H9 (cell line): ENCODE data around the gene METRNL. TPM values are rescaled to one million over a fixed set of nuclear protein-coding genes. Genes with fewer than 3 reads are reported as not detected.

Experiments
- DNase-seq: peaks from one replicate; pipeline ENCODE4 v3.0.0-alpha.2; 2017
- H2AFZ ChIP-seq: one replicate; pipeline ENCODE4 v1.6.1; 2013; ENCODE audit warnings: mild to moderate bottlenecking, low read length, control low read depth, moderate library complexity
- H2AK5ac ChIP-seq: 2 replicates; pipeline ENCODE4 v1.6.1; 2013; ENCODE audit warnings: low read length, control low read depth, mixed read lengths; ENCODE audit not compliant: insufficient read length
- H2BK120ac ChIP-seq: one replicate; pipeline ENCODE4 v1.6.1; 2013; ENCODE audit warnings: low read depth, mild to moderate bottlenecking, low read length, control low read depth, inconsistent platforms; ENCODE audit not compliant: poor library complexity, severe bottlenecking
- H2BK12ac ChIP-seq: 2 replicates; pipeline ENCODE4 v1.6.1; 2013; ENCODE audit warnings: low read length, control low read depth, mixed read lengths, low read depth; ENCODE audit not compliant: insufficient read length
- H2BK15ac ChIP-seq: 2 replicates; pipeline ENCODE4 v1.6.1; 2013; ENCODE audit warnings: low read depth, low read length, control low read depth
- H2BK20ac ChIP-seq: one replicate; pipeline ENCODE4 v1.6.1; 2013; ENCODE audit warnings: low read depth, mild to moderate bottlenecking, low read length, control low read depth, inconsistent platforms; ENCODE audit not compliant: poor library complexity, severe bottlenecking
- H2BK5ac ChIP-seq: 2 replicates; pipeline ENCODE4 v1.6.1; 2013; ENCODE audit warnings: low read length, control low read depth, mixed read lengths; ENCODE audit not compliant: insufficient read length
- H3K14ac ChIP-seq: 2 replicates; pipeline ENCODE4 v1.6.1; 2013; ENCODE audit warnings: low read length, control low read depth; ENCODE audit not compliant: insufficient read depth
- H3K18ac ChIP-seq: 2 replicates; pipeline ENCODE4 v1.6.1; 2013; ENCODE audit warnings: low read depth, mild to moderate bottlenecking, mixed read lengths, low read length, control low read depth; ENCODE audit not compliant: insufficient read length
- H3K23ac ChIP-seq: 2 replicates; pipeline ENCODE4 v1.6.1; 2013; ENCODE audit warnings: low read length, control low read depth, mixed read lengths, low read depth; ENCODE audit not compliant: insufficient read length
- H3K23me2 ChIP-seq: 2 replicates; pipeline ENCODE4 v1.6.1; 2013; ENCODE audit warnings: low read depth, mild to moderate bottlenecking, mixed read lengths, low read length, control low read depth; ENCODE audit not compliant: insufficient read length, poor library complexity, severe bottlenecking
- H3K27ac ChIP-seq: 2 replicates; pipeline ENCODE4 v1.5.1; 2013; ENCODE audit warnings: low read length, control low read depth, mixed read lengths, low read depth; ENCODE audit not compliant: insufficient read length
- H3K27me3 ChIP-seq: 2 replicates; pipeline ENCODE4 v1.6.1; 2013; ENCODE audit warnings: low read length, control low read depth, inconsistent platforms; ENCODE audit not compliant: insufficient read depth
- H3K4ac ChIP-seq: 2 replicates; pipeline ENCODE4 v1.6.1; 2013; ENCODE audit warnings: low read depth, mild to moderate bottlenecking, control low read depth, inconsistent platforms, low read length, moderate library complexity
- H3K4me1 ChIP-seq: 2 replicates; pipeline ENCODE4 v1.6.1; 2013; ENCODE audit warnings: low read length, control low read depth, inconsistent platforms; ENCODE audit not compliant: insufficient read depth
- H3K4me2 ChIP-seq: 2 replicates; pipeline ENCODE4 v1.6.1; 2013; ENCODE audit warnings: low read length, control low read depth, mixed read lengths; ENCODE audit not compliant: insufficient read length, insufficient read depth
- H3K56ac ChIP-seq: 2 replicates; pipeline ENCODE4 v1.6.1; 2013; ENCODE audit warnings: low read depth, mild to moderate bottlenecking, mixed read lengths, low read length, control low read depth; ENCODE audit not compliant: insufficient read length
- H3K79me1 ChIP-seq: 2 replicates; pipeline ENCODE4 v1.6.1; 2013; ENCODE audit warnings: low read depth, mild to moderate bottlenecking, moderate library complexity, low read length, control low read depth, inconsistent platforms; ENCODE audit not compliant: insufficient read depth, poor library complexity, severe bottlenecking
- H3K79me2 ChIP-seq: 2 replicates; pipeline ENCODE4 v1.6.1; 2013; ENCODE audit warnings: low read length, control low read depth, inconsistent platforms; ENCODE audit not compliant: insufficient read depth
- H3K9ac ChIP-seq: 2 replicates; pipeline ENCODE4 v1.6.1; 2013; ENCODE audit warnings: low read length, control low read depth, mixed read lengths; ENCODE audit not compliant: insufficient read length; ENCODE audit errors: extremely low read depth
- H3K9me3 ChIP-seq: one replicate; pipeline ENCODE4 v1.6.1; 2013; ENCODE audit warnings: low read depth, low read length, inconsistent platforms; ENCODE audit not compliant: control insufficient read depth
- H3T11ph ChIP-seq: one replicate; pipeline ENCODE4 v1.6.1; 2013; ENCODE audit warnings: mild to moderate bottlenecking, low read length, control low read depth, inconsistent platforms
- H4K20me1 ChIP-seq: one replicate; pipeline ENCODE4 v1.6.1; 2013; ENCODE audit not compliant: control insufficient read depth, insufficient read length, insufficient read depth
- H4K5ac ChIP-seq: 2 replicates; pipeline ENCODE4 v1.6.1; 2013; ENCODE audit warnings: low read depth, mild to moderate bottlenecking, mixed read lengths, low read length, control low read depth; ENCODE audit not compliant: insufficient read length
- H4K8ac ChIP-seq: replicated peaks from 2 replicates; pipeline ENCODE4 v1.6.1; 2013; ENCODE audit warnings: low read length, control low read depth, mixed read lengths, low read depth; ENCODE audit not compliant: insufficient read length
- H4K91ac ChIP-seq: 2 replicates; pipeline ENCODE4 v1.6.1; 2013; ENCODE audit warnings: low read depth, mild to moderate bottlenecking, moderate library complexity, mixed read lengths, low read length, control low read depth; ENCODE audit not compliant: insufficient read length
- H3K27ac Mint-ChIP-seq, 3 experiments: 2 replicates in 2 of 3; 3 replicates in 1 of 3; pipeline ENCODE4 v1.8.0; 2020 to 2021; ENCODE audit warnings: mixed read lengths in 3 of 3, mild to moderate bottlenecking in 1 of 3, moderate library complexity in 1 of 3
- H3K27me3 Mint-ChIP-seq: 2 replicates; pipeline ENCODE4 v1.8.0; 2021; ENCODE audit warnings: low read depth, mild to moderate bottlenecking, moderate library complexity, mixed read lengths
- H3K36me3 Mint-ChIP-seq, 3 experiments: 2 replicates in 2 of 3; 3 replicates in 1 of 3; pipeline ENCODE4 v1.8.0; 2020 to 2021; ENCODE audit warnings: low read depth in 3 of 3, mixed read lengths in 3 of 3; ENCODE audit not compliant: insufficient read depth in 1 of 3
- H3K4me1 Mint-ChIP-seq, 2 experiments: 2 replicates each; pipeline ENCODE4 v1.8.0; 2020; ENCODE audit warnings: mixed read lengths in 2 of 2
- H3K4me3 Mint-ChIP-seq, 2 experiments: 2 replicates in 1 of 2; 3 replicates in 1 of 2; pipeline ENCODE4 v1.8.0; 2020 to 2021; ENCODE audit warnings: mild to moderate bottlenecking in 2 of 2, mixed read lengths in 2 of 2, moderate library complexity in 1 of 2
- H3K9me3 Mint-ChIP-seq, 2 experiments: 2 replicates in 1 of 2; 3 replicates in 1 of 2; pipeline ENCODE4 v1.8.0; 2020; ENCODE audit warnings: mild to moderate bottlenecking in 2 of 2, mixed read lengths in 2 of 2, moderate library complexity in 1 of 2
- CTCF ChIP-seq: fragments of 200-600 bp; sonication (generic); conservative IDR thresholded peaks from 3 replicates; pipeline ENCODE4 v1.8.0; 2021; ENCODE audit warnings: antibody characterized with exemption, mild to moderate bottlenecking
- WGBS: extraction: QIAGEN DNeasy Blood & Tissue Kit; methylation state at CpG from one replicate; pipeline ENCODE4 v1.1.7; 2013; ENCODE audit warnings: missing lambda C conversion rate, low lambda C conversion rate, mixed read lengths; ENCODE audit not compliant: insufficient read length; ENCODE audit errors: extremely low coverage; 5-methylcytosine and 5-hydroxymethylcytosine counted together
- total RNA-seq: library from RNA; stranded (reverse); gene quantifications from 2 replicates; pipeline ENCODE4 v1.2.1, GENCODE V29; 2021

METRNL gene
- total RNA-seq, 1 experiment from 2014 or later: 21.4 TPM

- H2AK5ac ChIP-seq: no peak overlapping the region
- H3K56ac ChIP-seq: no peak overlapping the region
- no peak for TF ChIP-seq CTCF
- no peak overlapping the region for H2BK15ac ChIP-seq
- H3T11ph ChIP-seq: no peak overlapping the region
- H3K4ac ChIP-seq: no peak overlapping the region
- no peaks in the 10 kb centered on the region for H3K27me3 ChIP-seq
- no peaks in the 10 kb centered on the region for H3K23me2 ChIP-seq
- no peak overlapping the region for H2BK20ac ChIP-seq
- H3K4me3 Mint-ChIP-seq: peak overlapping the region; percentile 58 to 77
- H3K27ac Mint-ChIP-seq: no peak overlapping the region
- no CpG with 5 or more reads among the region's 12 CpGs for WGBS
- H2BK5ac ChIP-seq: no peak overlapping the region
- no peak overlapping the region for H4K8ac ChIP-seq
- H3K27ac ChIP-seq: no peak overlapping the region
- DNase-seq: no peak
- no peak overlapping the region for H3K9ac ChIP-seq
- no peaks in the 10 kb centered on the region for H3K79me1 ChIP-seq
- H4K91ac ChIP-seq: no peak overlapping the region
- H3K14ac ChIP-seq: peak overlapping the region; percentile 41
- H3K4me1 ChIP-seq: no peaks in the 10 kb centered on the region; the same call in 1 of the 2 replicates
- no peak overlapping the region for H3K18ac ChIP-seq
- no peaks in the 10 kb centered on the region; the same call in none of the 2 replicates for H3K27me3 Mint-ChIP-seq
- H4K20me1 ChIP-seq: no peaks in the 10 kb centered on the region
- H3K4me1 Mint-ChIP-seq: peaks cover 4 to 9% of the 10 kb centered on the region in 2 experiments
- H2BK12ac ChIP-seq: no peak overlapping the region
- no peak overlapping the region for H2AFZ ChIP-seq
- H4K5ac ChIP-seq: no peak overlapping the region
- no peaks in the 10 kb centered on the region for H3K79me2 ChIP-seq
- H3K4me2 ChIP-seq: peak overlapping the region; percentile 31
- no peak overlapping the region for H3K23ac ChIP-seq
- H3K9me3 Mint-ChIP-seq: peaks cover 4 to 5% of the 10 kb centered on the region in 2 experiments; a peak in 4 of 5 replicates
- no peaks in the 10 kb centered on the region for H3K9me3 ChIP-seq
- H3K36me3 Mint-ChIP-seq: peaks cover 7 to 12% (median 10%) of the 10 kb centered on the region in 3 experiments
- H2BK120ac ChIP-seq: no peak overlapping the region
Observed at GRCh38 chr17:83052241-83052564, 27.2 kb upstream of the METRNL start.
